Measurements from ENCODE around the gene KDM5C. TPM values are rescaled to one million over a fixed set of nuclear protein-coding genes. Genes with fewer than 3 reads are reported as not detected.

KDM5C gene
- total RNA-seq, 1 experiment from 2014 or later = 98.7 TPM

GRCh38 chrX:53242310-53242709, 17.3 kb upstream of the KDM5C start:
- Histone ChIP-seq H3K9ac (ENCODE audit: extremely low read depth, insufficient read length, low read length) (no peak overlapping the region), H2BK20ac (ENCODE audit: low read depth, low read length, poor library complexity, severe bottlenecking) (no peak overlapping the region)

More at GRCh38 chrX:53242310-53242709, 17.3 kb upstream of the KDM5C start:
- Histone ChIP-seq H4K5ac (ENCODE audit: insufficient read length, low read depth, low read length) (no peak overlapping the region), H3K4me1 (ENCODE audit: insufficient read depth, low read length) (no peaks in the 10 kb centered on the region), H2BK5ac (ENCODE audit: insufficient read length, low read length) (no peak overlapping the region), H3T11ph (ENCODE audit: low read length) (no peak overlapping the region), H2AFZ (ENCODE audit: low read length) (no peak overlapping the region), H2BK15ac (ENCODE audit: low read depth, low read length) (no peak overlapping the region), H3K79me2 (ENCODE audit: insufficient read depth, low read length) (no peaks in the 10 kb centered on the region), H3K27me3 (ENCODE audit: insufficient read depth, low read length) (no peaks in the 10 kb centered on the region), H3K4ac (ENCODE audit: low read depth, low read length) (no peak overlapping the region), H4K20me1 (ENCODE audit: control insufficient read depth, insufficient read depth, insufficient read length) (no peaks in the 10 kb centered on the region), H3K18ac (ENCODE audit: insufficient read length, low read depth, low read length) (no peak overlapping the region), H3K4me2 (ENCODE audit: insufficient read depth, insufficient read length, low read length) (no peak overlapping the region), H3K9me3 (ENCODE audit: control insufficient read depth, low read depth, low read length) (peaks cover 42% of the 10 kb centered on the region), H3K23me2 (ENCODE audit: insufficient read length, low read depth, low read length, poor library complexity, severe bottlenecking) (no peaks in the 10 kb centered on the region), H3K79me1 (ENCODE audit: insufficient read depth, low read depth, low read length, poor library complexity, severe bottlenecking) (no peaks in the 10 kb centered on the region), H4K8ac (replicated peaks; ENCODE audit: insufficient read length, low read depth, low read length) (no peak overlapping the region), H2BK12ac (ENCODE audit: insufficient read length, low read depth, low read length) (no peak overlapping the region), H3K27ac (ENCODE audit: insufficient read length, low read depth, low read length) (no peak overlapping the region), H2AK5ac (ENCODE audit: insufficient read length, low read length) (no peak overlapping the region), H4K91ac (ENCODE audit: insufficient read length, low read depth, low read length) (no peak overlapping the region), H3K14ac (ENCODE audit: insufficient read depth, low read length) (no peak overlapping the region), H2BK120ac (ENCODE audit: low read depth, low read length, poor library complexity, severe bottlenecking) (no peak overlapping the region), H3K56ac (ENCODE audit: insufficient read length, low read depth, low read length) (no peak overlapping the region), H3K23ac (ENCODE audit: insufficient read length, low read depth, low read length) (no peak overlapping the region)
- Mint-ChIP-seq H3K4me3 (no peak overlapping the region), H3K36me3 (ENCODE audit: insufficient read depth in 1 of 3, low read depth in 3 of 3) (peaks cover 6 to 35% (median 25%) of the 10 kb centered on the region in 3 experiments), H3K4me1 (no peaks in the 10 kb centered on the region), H3K27ac (no peak overlapping the region), H3K9me3 (peaks cover 68 to 76% of the 10 kb centered on the region in 2 experiments), H3K27me3 (ENCODE audit: low read depth) (no peaks in the 10 kb centered on the region; the same call in 1 of the 2 replicates)
- no CpG with 5 or more reads among the region's 4 CpGs for WGBS (ENCODE audit: extremely low coverage, insufficient read length, low lambda C conversion rate)
- TF ChIP-seq CTCF (conservative IDR thresholded peaks at IDR 0.05) = no peak
- no peak for DNase-seq
